ENCODE results near the gene TTC34.

DNA sequence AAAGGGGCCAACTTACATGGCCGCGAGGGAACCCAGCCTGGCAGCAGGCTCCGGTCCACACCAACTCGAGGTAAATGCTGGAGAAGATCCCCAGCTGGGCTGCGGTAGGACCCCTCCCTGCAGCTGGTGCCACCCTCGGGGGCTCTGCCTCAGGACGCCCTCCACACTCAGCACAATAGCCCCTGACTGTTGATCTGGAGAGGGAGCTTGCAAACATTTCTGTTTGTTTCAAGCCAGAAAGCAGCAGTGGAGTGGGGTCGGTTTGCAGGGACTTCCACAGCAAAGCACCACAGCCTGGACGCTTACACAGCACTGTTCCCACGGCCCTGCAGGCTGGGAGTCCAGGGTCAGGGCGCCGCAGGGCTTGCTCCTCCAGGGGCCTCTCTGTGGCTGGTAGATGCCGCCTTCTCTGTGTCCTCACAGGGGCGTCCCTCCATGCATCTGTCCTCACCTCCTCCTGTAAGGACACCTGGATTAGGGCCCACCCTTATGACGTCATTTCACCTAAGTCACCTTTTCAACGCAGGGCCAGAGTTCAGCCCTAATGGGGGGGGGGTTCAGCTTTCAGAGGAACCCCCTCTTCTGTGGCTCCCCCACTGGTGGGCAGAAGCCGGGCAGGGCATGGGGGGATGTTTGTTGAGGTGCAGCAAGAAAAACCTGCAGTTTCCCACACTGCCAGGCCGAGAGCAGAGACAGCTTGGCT, 24.1 kb upstream of the TTC34 start:
- TF ChIP-seq, protein P1, sequence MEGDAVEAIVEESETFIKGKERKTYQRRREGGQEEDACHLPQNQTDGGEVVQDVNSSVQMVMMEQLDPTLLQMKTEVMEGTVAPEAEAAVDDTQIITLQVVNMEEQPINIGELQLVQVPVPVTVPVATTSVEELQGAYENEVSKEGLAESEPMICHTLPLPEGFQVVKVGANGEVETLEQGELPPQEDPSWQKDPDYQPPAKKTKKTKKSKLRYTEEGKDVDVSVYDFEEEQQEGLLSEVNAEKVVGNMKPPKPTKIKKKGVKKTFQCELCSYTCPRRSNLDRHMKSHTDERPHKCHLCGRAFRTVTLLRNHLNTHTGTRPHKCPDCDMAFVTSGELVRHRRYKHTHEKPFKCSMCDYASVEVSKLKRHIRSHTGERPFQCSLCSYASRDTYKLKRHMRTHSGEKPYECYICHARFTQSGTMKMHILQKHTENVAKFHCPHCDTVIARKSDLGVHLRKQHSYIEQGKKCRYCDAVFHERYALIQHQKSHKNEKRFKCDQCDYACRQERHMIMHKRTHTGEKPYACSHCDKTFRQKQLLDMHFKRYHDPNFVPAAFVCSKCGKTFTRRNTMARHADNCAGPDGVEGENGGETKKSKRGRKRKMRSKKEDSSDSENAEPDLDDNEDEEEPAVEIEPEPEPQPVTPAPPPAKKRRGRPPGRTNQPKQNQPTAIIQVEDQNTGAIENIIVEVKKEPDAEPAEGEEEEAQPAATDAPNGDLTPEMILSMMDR (IDR thresholded peaks at IDR 0.05): no peak
- no peak for TF ChIP-seq EP300 (IDR thresholded peaks at IDR 0.05)
- no peak for TF ChIP-seq POLR2A (IDR thresholded peaks at IDR 0.05)
- TF ChIP-seq POLR2AphosphoS5 (IDR thresholded peaks at IDR 0.05): no peak

Measured in sigmoid colon (tissue), 4 donors.